GM12892 (cell line): Measurements from ENCODE around the gene KCNIP1.

Experiments used
- POLR2A ChIP-seq: IDR thresholded peaks from 2 replicates; pipeline ENCODE4 v1.6.1; 2011; ENCODE audit warnings: low read depth, low read length, control low read depth
- POLR2AphosphoS5 ChIP-seq: IDR thresholded peaks from 2 replicates; pipeline ENCODE4 v1.6.1; 2011; ENCODE audit warnings: low read depth, low read length, control low read depth

DNA sequence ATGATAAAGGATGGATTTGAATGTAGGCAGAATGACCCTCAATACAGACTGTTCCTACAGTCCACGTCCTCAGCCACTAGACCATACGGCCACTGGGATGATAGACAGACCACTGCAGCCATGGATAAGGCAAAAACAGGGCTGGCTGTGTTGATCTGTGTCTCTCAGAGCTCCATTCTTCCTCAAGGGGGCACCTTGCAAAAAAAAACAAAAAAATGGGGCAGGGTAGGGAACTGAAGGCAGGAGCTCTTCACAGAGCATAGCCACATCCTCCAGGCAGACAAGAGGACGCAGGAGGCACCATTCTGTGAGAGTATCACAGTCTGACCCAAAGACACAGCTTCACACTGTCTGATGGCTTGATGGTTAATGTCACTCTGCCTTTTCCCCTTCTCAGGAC, 218.5 kb downstream of the KCNIP1 start:
- TF ChIP-seq POLR2AphosphoS5 (no peak), POLR2A (no peak)
